ENCODE measurements around the gene DUOX2. TPM values are rescaled to one million over a fixed set of nuclear protein-coding genes. Genes with fewer than 3 reads are reported as not detected.
A peak's percentile ranks its signal among the peaks of the same experiment; 100 is the strongest.

The DUOX2 gene
- total and polyA plus RNA-seq, 2 of the 13 experiments (the other 11 are each of a cell fraction or from before 2014, with no cell fraction given), result 0.08 TPM; not detected in 1

DNA sequence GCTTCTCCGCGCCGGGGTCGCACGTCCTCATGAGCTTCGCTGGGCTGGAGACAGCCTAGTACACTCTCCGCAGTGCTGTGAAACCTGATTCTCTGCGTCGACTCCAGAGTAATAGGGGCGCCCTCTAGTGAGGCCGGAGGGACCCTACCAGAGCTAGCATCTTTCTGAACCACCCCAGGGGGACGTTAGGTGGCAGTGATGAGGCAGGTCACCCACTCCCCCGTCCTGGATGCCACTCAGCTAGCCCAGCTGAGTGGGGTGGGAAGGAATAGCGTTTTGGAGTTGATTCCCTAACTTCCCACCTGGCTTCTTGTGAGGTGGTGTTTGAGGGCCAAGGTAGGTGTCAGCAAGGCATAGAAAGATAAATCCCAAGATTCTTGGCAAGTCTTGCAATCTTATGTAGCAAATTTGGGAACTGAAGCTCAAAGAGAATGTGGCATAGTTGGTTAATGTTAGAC, 4.2 kb upstream of the DUOX2 start (continued):
- TF ChIP-seq GZF1 (CRISPR knock-in tag; IDR thresholded peaks at IDR 0.05) (no peak), ZBTB10 (CRISPR knock-in tag; IDR thresholded peaks at IDR 0.05; ENCODE audit: borderline replicate concordance) (no peak), CEBPG (CRISPR knock-in tag; IDR thresholded peaks at IDR 0.05) (0 out of 2 replicates have a peak, but pooled peaks have one; percentile 10), THAP11 (CRISPR knock-in tag; IDR thresholded peaks at IDR 0.05) (peak; percentile 60), RAD21 (CRISPR knock-in tag; IDR thresholded peaks at IDR 0.05) (peak; percentile 85), ZNF605 (CRISPR knock-in tag; IDR thresholded peaks at IDR 0.05) (0 out of 2 replicates have a peak, but pooled peaks have one; percentile 74), ZNF224 (CRISPR knock-in tag; IDR thresholded peaks at IDR 0.05) (peak; percentile 38; the same call in 1 of the 2 replicates), SMAD3 (CRISPR knock-in tag; IDR thresholded peaks at IDR 0.05) (peak; percentile 38; the same call in 1 of the 2 replicates), ZNF891 (CRISPR knock-in tag; IDR thresholded peaks at IDR 0.05) (0 out of 2 replicates have a peak, but pooled peaks have one; percentile 40), ZNF674 (CRISPR knock-in tag; IDR thresholded peaks at IDR 0.05; ENCODE audit: low read depth) (no peak), ZNF337 (CRISPR knock-in tag; IDR thresholded peaks at IDR 0.05; ENCODE audit: borderline replicate concordance, low read depth) (0 out of 2 replicates have a peak, but pooled peaks have one; percentile 61), ZNF746 (CRISPR knock-in tag; IDR thresholded peaks at IDR 0.05) (0 out of 2 replicates have a peak, but pooled peaks have one; percentile 24), ZNF432 (CRISPR knock-in tag; IDR thresholded peaks at IDR 0.05; ENCODE audit: borderline replicate concordance) (no peak), ZBTB7B (CRISPR knock-in tag; IDR thresholded peaks at IDR 0.05) (peak; percentile 68), TBL1XR1 (IDR thresholded peaks at IDR 0.05; ENCODE audit: borderline replicate concordance, low read length, partially characterized antibody) (no peak), ZNF788 (CRISPR knock-in tag; IDR thresholded peaks at IDR 0.05; ENCODE audit: borderline replicate concordance) (peak; percentile 48; the same call in 1 of the 2 replicates)
- TF ChIP-seq, protein P1, sequence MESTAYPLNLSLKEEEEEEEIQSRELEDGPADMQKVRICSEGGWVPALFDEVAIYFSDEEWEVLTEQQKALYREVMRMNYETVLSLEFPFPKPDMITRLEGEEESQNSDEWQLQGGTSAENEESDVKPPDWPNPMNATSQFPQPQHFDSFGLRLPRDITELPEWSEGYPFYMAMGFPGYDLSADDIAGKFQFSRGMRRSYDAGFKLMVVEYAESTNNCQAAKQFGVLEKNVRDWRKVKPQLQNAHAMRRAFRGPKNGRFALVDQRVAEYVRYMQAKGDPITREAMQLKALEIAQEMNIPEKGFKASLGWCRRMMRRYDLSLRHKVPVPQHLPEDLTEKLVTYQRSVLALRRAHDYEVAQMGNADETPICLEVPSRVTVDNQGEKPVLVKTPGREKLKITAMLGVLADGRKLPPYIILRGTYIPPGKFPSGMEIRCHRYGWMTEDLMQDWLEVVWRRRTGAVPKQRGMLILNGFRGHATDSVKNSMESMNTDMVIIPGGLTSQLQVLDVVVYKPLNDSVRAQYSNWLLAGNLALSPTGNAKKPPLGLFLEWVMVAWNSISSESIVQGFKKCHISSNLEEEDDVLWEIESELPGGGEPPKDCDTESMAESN (CRISPR knock-in tag; conservative IDR thresholded peaks at IDR 0.05), result peak; percentile 36; the same call in 1 of the 2 replicates
- TF ChIP-seq, protein P2, sequence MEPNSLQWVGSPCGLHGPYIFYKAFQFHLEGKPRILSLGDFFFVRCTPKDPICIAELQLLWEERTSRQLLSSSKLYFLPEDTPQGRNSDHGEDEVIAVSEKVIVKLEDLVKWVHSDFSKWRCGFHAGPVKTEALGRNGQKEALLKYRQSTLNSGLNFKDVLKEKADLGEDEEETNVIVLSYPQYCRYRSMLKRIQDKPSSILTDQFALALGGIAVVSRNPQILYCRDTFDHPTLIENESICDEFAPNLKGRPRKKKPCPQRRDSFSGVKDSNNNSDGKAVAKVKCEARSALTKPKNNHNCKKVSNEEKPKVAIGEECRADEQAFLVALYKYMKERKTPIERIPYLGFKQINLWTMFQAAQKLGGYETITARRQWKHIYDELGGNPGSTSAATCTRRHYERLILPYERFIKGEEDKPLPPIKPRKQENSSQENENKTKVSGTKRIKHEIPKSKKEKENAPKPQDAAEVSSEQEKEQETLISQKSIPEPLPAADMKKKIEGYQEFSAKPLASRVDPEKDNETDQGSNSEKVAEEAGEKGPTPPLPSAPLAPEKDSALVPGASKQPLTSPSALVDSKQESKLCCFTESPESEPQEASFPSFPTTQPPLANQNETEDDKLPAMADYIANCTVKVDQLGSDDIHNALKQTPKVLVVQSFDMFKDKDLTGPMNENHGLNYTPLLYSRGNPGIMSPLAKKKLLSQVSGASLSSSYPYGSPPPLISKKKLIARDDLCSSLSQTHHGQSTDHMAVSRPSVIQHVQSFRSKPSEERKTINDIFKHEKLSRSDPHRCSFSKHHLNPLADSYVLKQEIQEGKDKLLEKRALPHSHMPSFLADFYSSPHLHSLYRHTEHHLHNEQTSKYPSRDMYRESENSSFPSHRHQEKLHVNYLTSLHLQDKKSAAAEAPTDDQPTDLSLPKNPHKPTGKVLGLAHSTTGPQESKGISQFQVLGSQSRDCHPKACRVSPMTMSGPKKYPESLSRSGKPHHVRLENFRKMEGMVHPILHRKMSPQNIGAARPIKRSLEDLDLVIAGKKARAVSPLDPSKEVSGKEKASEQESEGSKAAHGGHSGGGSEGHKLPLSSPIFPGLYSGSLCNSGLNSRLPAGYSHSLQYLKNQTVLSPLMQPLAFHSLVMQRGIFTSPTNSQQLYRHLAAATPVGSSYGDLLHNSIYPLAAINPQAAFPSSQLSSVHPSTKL (CRISPR knock-in tag; IDR thresholded peaks at IDR 0.05), result 0 out of 2 replicates have a peak, but pooled peaks have one; percentile 48
- TF ChIP-seq, protein P3, sequence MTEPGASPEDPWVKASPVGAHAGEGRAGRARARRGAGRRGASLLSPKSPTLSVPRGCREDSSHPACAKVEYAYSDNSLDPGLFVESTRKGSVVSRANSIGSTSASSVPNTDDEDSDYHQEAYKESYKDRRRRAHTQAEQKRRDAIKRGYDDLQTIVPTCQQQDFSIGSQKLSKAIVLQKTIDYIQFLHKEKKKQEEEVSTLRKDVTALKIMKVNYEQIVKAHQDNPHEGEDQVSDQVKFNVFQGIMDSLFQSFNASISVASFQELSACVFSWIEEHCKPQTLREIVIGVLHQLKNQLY (CRISPR knock-in tag; IDR thresholded peaks at IDR 0.05), result no peak
- TF ChIP-seq, protein P4, sequence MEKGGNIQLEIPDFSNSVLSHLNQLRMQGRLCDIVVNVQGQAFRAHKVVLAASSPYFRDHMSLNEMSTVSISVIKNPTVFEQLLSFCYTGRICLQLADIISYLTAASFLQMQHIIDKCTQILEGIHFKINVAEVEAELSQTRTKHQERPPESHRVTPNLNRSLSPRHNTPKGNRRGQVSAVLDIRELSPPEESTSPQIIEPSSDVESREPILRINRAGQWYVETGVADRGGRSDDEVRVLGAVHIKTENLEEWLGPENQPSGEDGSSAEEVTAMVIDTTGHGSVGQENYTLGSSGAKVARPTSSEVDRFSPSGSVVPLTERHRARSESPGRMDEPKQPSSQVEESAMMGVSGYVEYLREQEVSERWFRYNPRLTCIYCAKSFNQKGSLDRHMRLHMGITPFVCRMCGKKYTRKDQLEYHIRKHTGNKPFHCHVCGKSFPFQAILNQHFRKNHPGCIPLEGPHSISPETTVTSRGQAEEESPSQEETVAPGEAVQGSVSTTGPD (CRISPR knock-in tag; IDR thresholded peaks at IDR 0.05), result no peak
